Gastrocnemius medialis (tissue), 4 donors: Measurements from ENCODE around the gene ADARB2.

Experiments used
- CTCF ChIP-seq, 5 experiments: fragments of 450-650 bp in 3 of 5; fragments of 200-600 bp in 2 of 5; sonication (generic) in 2 of 5; IDR thresholded peaks in 4 of 5; conservative IDR thresholded peaks in 1 of 5; 1 replicate in 4 of 5; 2 replicates in 1 of 5; pipeline ENCODE4 v1.5.1; 2016 to 2019; ENCODE audit warnings: antibody characterized with exemption in 5 of 5, mild to moderate bottlenecking in 3 of 5, moderate library complexity in 3 of 5
- POLR2A ChIP-seq, 2 donors: fragments of 450-650 bp; IDR thresholded peaks; one replicate each; pipeline ENCODE4 v1.6.1; 2017; ENCODE audit warnings: antibody characterized with exemption in 2 of 2, mild to moderate bottlenecking in 2 of 2, moderate library complexity in 2 of 2

DNA sequence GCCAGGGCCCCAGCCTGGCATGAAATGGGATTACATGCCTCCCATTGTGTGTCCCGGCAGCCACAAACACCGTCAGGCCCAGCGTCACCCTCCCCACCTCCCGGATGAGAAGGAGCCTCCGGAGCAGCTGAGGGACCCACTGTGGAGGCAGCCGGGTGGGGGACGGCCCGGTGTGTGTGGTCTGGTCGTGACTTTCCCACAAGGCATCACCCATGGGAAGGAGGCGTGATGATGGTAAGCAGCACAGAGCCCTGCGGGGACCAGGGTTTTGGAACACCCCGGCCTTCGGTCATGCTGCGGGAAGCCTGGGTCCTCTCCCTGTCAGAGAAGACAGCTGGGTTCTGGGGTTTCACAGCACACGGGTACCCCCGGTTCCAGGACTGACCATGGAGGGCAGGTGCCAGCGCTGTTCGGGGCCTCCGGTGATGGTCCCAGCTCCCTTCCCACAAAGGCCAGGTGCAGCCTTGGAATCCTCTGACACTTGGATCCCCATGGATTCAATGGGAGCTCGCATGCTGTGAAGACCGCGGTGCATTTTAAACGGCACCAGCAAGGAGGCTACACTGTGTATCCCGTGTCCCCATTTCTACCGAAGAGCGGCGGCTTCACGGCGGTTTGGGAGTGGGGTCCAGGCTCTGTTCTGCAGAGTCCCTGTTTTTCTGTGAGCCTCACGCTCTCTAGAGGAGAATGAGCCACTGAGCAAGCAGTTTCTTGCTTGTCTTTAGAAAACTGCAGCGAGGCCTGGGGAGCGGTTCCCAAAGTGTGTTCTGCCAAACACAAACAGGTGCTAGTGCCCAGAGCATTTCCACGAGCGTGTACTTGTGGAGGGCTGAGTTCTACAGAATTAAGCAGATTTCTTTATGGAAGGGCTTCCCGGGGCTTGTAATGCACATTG is 336.0 kb downstream of the ADARB2 start:
- no peak for TF ChIP-seq CTCF (IDR thresholded peaks at IDR 0.05 in 4 of 5, conservative IDR thresholded peaks at IDR 0.05 in 1 of 5)
- no peak for TF ChIP-seq POLR2A (IDR thresholded peaks at IDR 0.05)
